Neuronal stem cell (in vitro differentiated cells): ENCODE measurements around the gene RPL9.

ENCODE experiments used
- DNase-seq: peaks from one replicate; pipeline ENCODE4 v3.0.0-alpha.2; 2013; ENCODE audit warnings: low spot score
- H2AFZ ChIP-seq: one replicate; pipeline ENCODE4 v1.6.1; 2013; ENCODE audit warnings: mild to moderate bottlenecking, low read length, inconsistent platforms
- H2AK5ac ChIP-seq: 2 replicates; pipeline ENCODE4 v1.6.1; 2013; ENCODE audit warnings: low read depth, mild to moderate bottlenecking, inconsistent platforms, low read length, moderate library complexity, mixed read lengths
- H2BK120ac ChIP-seq: 2 replicates; pipeline ENCODE4 v1.6.1; 2013; ENCODE audit warnings: low read depth, mild to moderate bottlenecking, inconsistent platforms, low read length, moderate library complexity, mixed read lengths
- H2BK12ac ChIP-seq: one replicate; pipeline ENCODE4 v1.6.1; 2013; ENCODE audit warnings: low read length, inconsistent platforms
- H2BK15ac ChIP-seq: 2 replicates; pipeline ENCODE4 v1.6.1; 2013; ENCODE audit warnings: mild to moderate bottlenecking, low read length, inconsistent platforms, mixed read lengths
- H2BK5ac ChIP-seq: one replicate; pipeline ENCODE4 v1.6.1; 2013; ENCODE audit warnings: inconsistent platforms, mild to moderate bottlenecking, low read length, moderate library complexity
- H3K14ac ChIP-seq: one replicate; pipeline ENCODE4 v1.6.1; 2013; ENCODE audit warnings: low read length, inconsistent platforms
- H3K18ac ChIP-seq: 2 replicates; pipeline ENCODE4 v1.6.1; 2013; ENCODE audit warnings: low read length, inconsistent platforms
- H3K23ac ChIP-seq: 2 replicates; pipeline ENCODE4 v1.6.1; 2013; ENCODE audit warnings: low read depth, mild to moderate bottlenecking, mixed read lengths, low read length, inconsistent platforms; ENCODE audit not compliant: poor library complexity
- H3K27ac ChIP-seq: replicated peaks from 3 replicates; pipeline ENCODE4 v1.5.1; 2013; ENCODE audit warnings: low read length, inconsistent platforms
- H3K27me3 ChIP-seq, 3 experiments: 2 replicates each; pipeline ENCODE4 v1.6.1; 2013; ENCODE audit warnings: low read length in 3 of 3, mild to moderate bottlenecking in 2 of 3, inconsistent platforms in 1 of 3, low read depth in 1 of 3, mixed read lengths in 1 of 3, moderate library complexity in 1 of 3; ENCODE audit not compliant: control insufficient read depth in 3 of 3, insufficient read depth in 3 of 3
- H3K36me3 ChIP-seq, 2 donors: replicated peaks in 1 of 2; 2 replicates each; pipeline ENCODE4 v1.6.1; 2013; ENCODE audit warnings: low read length in 2 of 2; ENCODE audit not compliant: control insufficient read depth in 2 of 2, insufficient read depth in 2 of 2
- H3K4ac ChIP-seq: 2 replicates; pipeline ENCODE4 v1.6.1; 2013; ENCODE audit warnings: inconsistent platforms, mild to moderate bottlenecking, low read length, moderate library complexity
- H3K4me1 ChIP-seq, 2 donors: 1 replicate in 1 of 2; 2 replicates in 1 of 2; pipeline ENCODE4 v1.6.1; 2013; ENCODE audit warnings: low read length in 2 of 2, low read depth in 1 of 2; ENCODE audit not compliant: control insufficient read depth in 2 of 2, insufficient read depth in 1 of 2
- H3K4me2 ChIP-seq: one replicate; pipeline ENCODE4 v1.6.1; 2013; ENCODE audit warnings: mild to moderate bottlenecking, low read length, inconsistent platforms; ENCODE audit not compliant: insufficient read depth, poor library complexity, severe bottlenecking
- H3K4me3 ChIP-seq, 2 donors: 2 replicates each; pipeline ENCODE4 v1.5.1; 2013; ENCODE audit warnings: low read length in 2 of 2, mild to moderate bottlenecking in 2 of 2, inconsistent platforms in 1 of 2, moderate library complexity in 1 of 2
- H3K79me1 ChIP-seq: one replicate; pipeline ENCODE4 v1.6.1; 2013; ENCODE audit warnings: low read depth, mild to moderate bottlenecking, inconsistent platforms, low read length, moderate library complexity
- H3K9ac ChIP-seq: one replicate; pipeline ENCODE4 v1.6.1; 2013; ENCODE audit warnings: mild to moderate bottlenecking, low read depth, low read length, inconsistent platforms; ENCODE audit not compliant: poor library complexity
- H3K9me3 ChIP-seq, 2 donors: replicated peaks in 1 of 2; 2 replicates each; pipeline versions ENCODE3 to v1.6.1; 2013; ENCODE audit warnings: low read length in 2 of 2, mild to moderate bottlenecking in 2 of 2, inconsistent platforms in 1 of 2, low read depth in 1 of 2, mixed read lengths in 1 of 2, moderate library complexity in 1 of 2; ENCODE audit not compliant: control insufficient read depth in 2 of 2, insufficient read depth in 1 of 2
- H4K8ac ChIP-seq: one replicate; pipeline ENCODE4 v1.6.1; 2013; ENCODE audit warnings: low read depth, mild to moderate bottlenecking, inconsistent platforms, low read length, moderate library complexity
- H4K91ac ChIP-seq: one replicate; pipeline ENCODE4 v1.6.1; 2013; ENCODE audit warnings: low read length, low read depth, mild to moderate bottlenecking, inconsistent platforms; ENCODE audit not compliant: poor library complexity
- WGBS, 2 donors: extraction: QIAGEN DNeasy Blood & Tissue Kit; methylation state at CpG; one replicate each; pipeline ENCODE4 v1.1.7; 2013; ENCODE audit warnings: missing lambda C conversion rate in 2 of 2, mixed read lengths in 1 of 2; ENCODE audit not compliant: insufficient read length in 2 of 2, insufficient replicate concordance in 1 of 2; ENCODE audit errors: extremely low coverage in 2 of 2; 5-methylcytosine and 5-hydroxymethylcytosine counted together

RPL9 gene

GRCh38 chr4:39441593-39441992 lies 17.1 kb downstream of the RPL9 start:
- H3K14ac ChIP-seq, result no peak overlapping the region
- no peak overlapping the region for H2BK15ac ChIP-seq
- H2BK12ac ChIP-seq, result no peak overlapping the region
- no peak overlapping the region for H2AFZ ChIP-seq
- no peak overlapping the region for H3K4me3 ChIP-seq
- no peak overlapping the region for H3K4ac ChIP-seq
- no peak overlapping the region for H3K18ac ChIP-seq
- H3K27me3 ChIP-seq, result peaks cover 0 to 6% (median 0%) of the 10 kb centered on the region in 3 experiments
- no peak overlapping the region for H3K23ac ChIP-seq
- H3K9ac ChIP-seq, result no peak overlapping the region
- H2BK5ac ChIP-seq, result no peak overlapping the region
- no peaks in the 10 kb centered on the region for H3K9me3 ChIP-seq
- H3K36me3 ChIP-seq, result no peaks in the 10 kb centered on the region
- H3K27ac ChIP-seq, result no peak overlapping the region
- H3K4me2 ChIP-seq, result no peak overlapping the region
- no peak overlapping the region for H4K8ac ChIP-seq
- no peak for DNase-seq
- H2AK5ac ChIP-seq, result no peak overlapping the region
- WGBS, 2 donors, result no CpG with 5 or more reads among the region's 2 CpGs
- no peak overlapping the region for H2BK120ac ChIP-seq
- no peak overlapping the region for H4K91ac ChIP-seq
- H3K4me1 ChIP-seq, result no peaks in the 10 kb centered on the region
- H3K79me1 ChIP-seq, result no peaks in the 10 kb centered on the region

GRCh38 chr4:39435659-39436563 lies 22.8 kb downstream of the RPL9 start:
- H3K4me1 ChIP-seq, result no peaks in the 10 kb centered on the region
- H3K79me1 ChIP-seq, result no peaks in the 10 kb centered on the region
- H2BK120ac ChIP-seq, result no peak overlapping the region
- H2BK12ac ChIP-seq, result no peak overlapping the region
- no peaks in the 10 kb centered on the region for H3K9me3 ChIP-seq
- no peak overlapping the region for H3K4me2 ChIP-seq
- H4K91ac ChIP-seq, result no peak overlapping the region
- H2AFZ ChIP-seq, result no peak overlapping the region
- H2AK5ac ChIP-seq, result no peak overlapping the region
- DNase-seq, result no peak
- no peaks in the 10 kb centered on the region for H3K36me3 ChIP-seq
- no peak overlapping the region for H3K23ac ChIP-seq
- H3K18ac ChIP-seq, result no peak overlapping the region
- H3K27me3 ChIP-seq, result peaks cover 0 to 6% (median 0%) of the 10 kb centered on the region in 3 experiments
- H3K4ac ChIP-seq, result no peak overlapping the region
- no peak overlapping the region for H3K9ac ChIP-seq
- H3K14ac ChIP-seq, result no peak overlapping the region
- H3K27ac ChIP-seq, result no peak overlapping the region
- H2BK15ac ChIP-seq, result no peak overlapping the region
- no CpG with 5 or more reads among the region's 7 CpGs for WGBS, 2 donors
- H2BK5ac ChIP-seq, result no peak overlapping the region
- no peak overlapping the region for H3K4me3 ChIP-seq
- H4K8ac ChIP-seq, result no peak overlapping the region

GRCh38 chr4:39433878-39434492 lies 24.7 kb downstream of the RPL9 start:
- H2AK5ac ChIP-seq, result no peak overlapping the region
- no peak overlapping the region for H2BK15ac ChIP-seq
- H3K23ac ChIP-seq, result no peak overlapping the region
- no peak overlapping the region for H2BK5ac ChIP-seq
- no CpG with 5 or more reads among the region's 11 CpGs for WGBS, 2 donors
- no peaks in the 10 kb centered on the region for H3K9me3 ChIP-seq
- no peak for DNase-seq
- no peak overlapping the region for H3K9ac ChIP-seq
- no peak overlapping the region for H3K27ac ChIP-seq
- H2BK12ac ChIP-seq, result no peak overlapping the region
- H3K36me3 ChIP-seq, result no peaks in the 10 kb centered on the region
- H3K4me1 ChIP-seq, result peaks cover 0 to 3% of the 10 kb centered on the region in 2 donors
- no peak overlapping the region for H4K8ac ChIP-seq
- H3K4me3 ChIP-seq, result no peak overlapping the region
- H4K91ac ChIP-seq, result no peak overlapping the region
- H3K14ac ChIP-seq, result no peak overlapping the region
- no peak overlapping the region for H3K4ac ChIP-seq
- H2BK120ac ChIP-seq, result no peak overlapping the region
- H2AFZ ChIP-seq, result no peak overlapping the region
- H3K79me1 ChIP-seq, result no peaks in the 10 kb centered on the region
- no peak overlapping the region for H3K4me2 ChIP-seq
- H3K18ac ChIP-seq, result no peak overlapping the region
- peaks cover 0 to 9% (median 0%) of the 10 kb centered on the region in 3 experiments for H3K27me3 ChIP-seq
